Central memory CD8-positive, alpha-beta T cell (primary cell): ENCODE results near the gene SMAD7.
A peak's percentile ranks its signal among the peaks of the same experiment; 100 is the strongest.

Source experiments
- ATAC-seq: fragments of 150-1000 bp; cut with Tn5 transposase; replicated peaks from 2 replicates; pipeline ENCODE4 v1.10.0; 2022; ENCODE audit warnings: mild to moderate bottlenecking, moderate FRiP score, moderate number of reproducible peaks; ENCODE audit not compliant: poor library complexity, severe bottlenecking; ENCODE audit errors: extremely low read depth
- DNase-seq, 2 donors: peaks; one replicate each; pipeline ENCODE4 v3.0.0; 2021; ENCODE audit warnings: low spot score in 2 of 2
- H3K27ac Mint-ChIP-seq: one replicate; pipeline ENCODE4 v1.8.0; 2022; ENCODE audit warnings: low read depth, mild to moderate bottlenecking, moderate library complexity, mixed read lengths
- H3K27me3 Mint-ChIP-seq: one replicate; pipeline ENCODE4 v1.8.0; 2022; ENCODE audit warnings: mixed read lengths
- H3K36me3 Mint-ChIP-seq: one replicate; pipeline ENCODE4 v1.8.0; 2022; ENCODE audit warnings: mild to moderate bottlenecking, moderate library complexity, mixed read lengths; ENCODE audit not compliant: insufficient read depth
- H3K4me1 Mint-ChIP-seq: one replicate; pipeline ENCODE4 v1.8.0; 2022; ENCODE audit warnings: mixed read lengths
- H3K4me3 Mint-ChIP-seq: one replicate; pipeline ENCODE4 v1.8.0; 2022; ENCODE audit warnings: mild to moderate bottlenecking, moderate library complexity, mixed read lengths
- H3K9me3 Mint-ChIP-seq: one replicate; pipeline ENCODE4 v1.8.0; 2022; ENCODE audit warnings: mixed read lengths

The SMAD7 gene

DNA sequence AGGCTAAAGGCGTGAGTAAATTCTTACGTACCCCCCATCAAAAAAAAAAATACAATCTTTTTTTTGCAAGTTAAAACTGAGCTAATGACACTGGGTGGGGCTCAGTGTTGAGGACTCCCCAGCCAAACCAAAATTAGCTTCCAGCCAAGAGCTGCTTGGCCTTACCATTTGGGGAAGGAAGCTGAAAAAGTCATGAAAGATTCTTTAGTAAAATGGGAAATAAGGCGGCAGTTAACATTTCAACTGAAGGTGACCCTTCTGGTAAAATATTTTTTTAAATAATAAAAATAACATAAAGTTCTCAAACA, 16.4 kb downstream of the SMAD7 start:
- Mint-ChIP-seq H3K27ac (peak overlapping the region; percentile 95), H3K4me1 (peaks cover 92% of the 10 kb centered on the region), H3K27me3 (no peaks in the 10 kb centered on the region), H3K4me3 (peak overlapping the region; percentile 72), H3K36me3 (peaks cover 53% of the 10 kb centered on the region), H3K9me3 (no peaks in the 10 kb centered on the region)
- DNase-seq = no peak
- no peak for ATAC-seq

DNA sequence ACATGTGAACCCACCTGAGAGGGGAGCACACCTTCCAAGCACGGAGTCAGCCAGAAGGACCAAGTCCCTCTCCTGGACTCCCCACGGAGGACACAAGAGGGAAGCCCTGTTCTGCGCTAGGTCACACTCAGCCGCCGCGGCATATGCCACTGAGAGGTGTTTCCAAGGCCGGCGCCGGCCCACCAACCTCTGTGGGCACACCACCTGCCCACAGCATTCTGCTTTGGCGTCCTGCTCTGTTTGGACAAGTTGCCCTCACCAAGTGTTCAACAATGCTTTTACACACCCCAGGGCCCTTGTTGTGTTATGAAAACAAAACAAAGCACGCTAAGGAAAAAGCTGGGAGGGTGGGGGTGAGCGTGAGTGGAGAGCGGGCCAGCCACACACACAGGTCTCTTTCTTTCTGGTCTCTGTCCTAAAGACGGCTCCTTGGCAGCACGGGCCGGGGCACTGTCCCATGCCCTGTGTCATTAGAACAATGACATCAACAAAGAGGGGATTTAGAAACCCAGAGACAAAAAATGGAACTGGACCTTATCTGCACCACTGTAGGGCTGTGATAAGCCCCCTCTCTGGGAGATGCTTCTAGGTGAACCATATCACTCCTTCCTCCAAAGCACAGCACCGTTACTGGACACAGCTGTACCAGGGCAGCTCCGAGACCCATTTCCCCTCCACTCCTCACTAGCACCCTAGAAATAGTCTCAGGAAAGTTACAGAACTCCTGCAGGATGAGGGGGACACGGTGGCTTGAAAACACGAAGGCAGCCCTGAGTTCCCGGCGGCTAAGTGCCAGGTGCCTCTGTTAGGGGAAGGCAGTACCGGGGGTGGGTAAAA, 17.0 kb downstream of the SMAD7 start:
- Mint-ChIP-seq H3K36me3 (peaks cover 54% of the 10 kb centered on the region), H3K9me3 (no peaks in the 10 kb centered on the region), H3K4me1 (peaks cover 94% of the 10 kb centered on the region), H3K27me3 (no peaks in the 10 kb centered on the region), H3K4me3 (peak overlapping the region; percentile 72), H3K27ac (peak overlapping the region; percentile 95)
- DNase-seq (no peak), ATAC-seq (no peak)

DNA sequence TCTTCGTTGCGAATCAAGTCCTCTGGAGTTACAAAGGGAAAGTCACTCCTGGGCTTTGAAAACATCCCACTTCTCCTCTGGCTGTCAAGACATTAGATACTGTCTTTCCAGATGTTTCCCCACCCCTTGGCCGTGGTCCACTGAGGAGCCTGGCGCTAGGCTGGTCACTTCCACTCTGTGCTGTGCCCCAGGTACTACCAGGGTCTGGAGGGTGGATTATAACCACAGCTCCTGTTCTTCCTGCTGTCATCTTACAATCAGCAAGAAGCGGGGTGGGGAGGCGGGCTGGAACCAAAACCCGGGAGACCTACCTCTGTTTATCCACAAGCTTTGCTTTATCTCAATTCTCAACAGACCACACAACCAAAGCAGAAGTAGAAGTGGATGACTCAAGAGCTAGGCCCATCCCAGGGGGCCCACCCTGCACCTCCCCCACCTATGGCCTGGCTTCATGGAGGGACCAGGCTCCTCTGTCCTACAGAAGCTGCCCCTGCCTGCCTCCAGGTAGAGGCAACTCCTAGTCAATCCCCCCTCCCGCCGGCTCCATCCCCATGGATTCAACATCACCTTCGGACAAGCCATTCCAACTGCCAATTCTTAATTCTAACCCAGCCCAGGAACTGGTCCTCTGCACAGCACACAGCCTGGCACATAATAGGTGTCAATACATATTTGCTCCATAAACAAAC, 17.8 kb downstream of the SMAD7 start:
- Mint-ChIP-seq H3K4me3 (peak overlapping the region; percentile 72), H3K9me3 (no peaks in the 10 kb centered on the region), H3K27ac (peak overlapping the region; percentile 95), H3K4me1 (peaks cover 92% of the 10 kb centered on the region), H3K36me3 (peaks cover 52% of the 10 kb centered on the region), H3K27me3 (no peaks in the 10 kb centered on the region)
- ATAC-seq (no peak), DNase-seq (no peak)

DNA sequence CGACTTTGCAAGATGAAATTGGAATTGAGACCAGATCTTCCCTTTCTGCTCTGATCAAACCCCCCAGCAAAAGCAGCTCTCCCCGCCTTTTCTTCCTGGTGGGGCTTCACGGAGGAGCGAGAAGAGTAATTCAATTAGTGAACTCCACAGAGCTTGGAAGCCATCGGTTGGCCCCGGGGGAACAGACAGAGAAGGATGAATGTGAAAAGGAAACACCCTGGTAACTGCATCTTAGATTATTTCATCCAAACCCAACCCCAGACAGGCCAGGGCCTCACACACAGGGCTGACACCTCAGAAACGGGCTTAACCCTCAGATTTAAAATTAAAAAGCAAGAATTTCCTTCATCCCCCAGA, 18.3 kb downstream of the SMAD7 start:
- H3K9me3 Mint-ChIP-seq = no peaks in the 10 kb centered on the region
- no peak for ATAC-seq
- no peak for DNase-seq
- H3K27me3 Mint-ChIP-seq = no peaks in the 10 kb centered on the region
- peak overlapping the region; percentile 95 for H3K27ac Mint-ChIP-seq
- peaks cover 91% of the 10 kb centered on the region for H3K4me1 Mint-ChIP-seq
- peaks cover 56% of the 10 kb centered on the region for H3K36me3 Mint-ChIP-seq
- H3K4me3 Mint-ChIP-seq = peak overlapping the region; percentile 72

DNA sequence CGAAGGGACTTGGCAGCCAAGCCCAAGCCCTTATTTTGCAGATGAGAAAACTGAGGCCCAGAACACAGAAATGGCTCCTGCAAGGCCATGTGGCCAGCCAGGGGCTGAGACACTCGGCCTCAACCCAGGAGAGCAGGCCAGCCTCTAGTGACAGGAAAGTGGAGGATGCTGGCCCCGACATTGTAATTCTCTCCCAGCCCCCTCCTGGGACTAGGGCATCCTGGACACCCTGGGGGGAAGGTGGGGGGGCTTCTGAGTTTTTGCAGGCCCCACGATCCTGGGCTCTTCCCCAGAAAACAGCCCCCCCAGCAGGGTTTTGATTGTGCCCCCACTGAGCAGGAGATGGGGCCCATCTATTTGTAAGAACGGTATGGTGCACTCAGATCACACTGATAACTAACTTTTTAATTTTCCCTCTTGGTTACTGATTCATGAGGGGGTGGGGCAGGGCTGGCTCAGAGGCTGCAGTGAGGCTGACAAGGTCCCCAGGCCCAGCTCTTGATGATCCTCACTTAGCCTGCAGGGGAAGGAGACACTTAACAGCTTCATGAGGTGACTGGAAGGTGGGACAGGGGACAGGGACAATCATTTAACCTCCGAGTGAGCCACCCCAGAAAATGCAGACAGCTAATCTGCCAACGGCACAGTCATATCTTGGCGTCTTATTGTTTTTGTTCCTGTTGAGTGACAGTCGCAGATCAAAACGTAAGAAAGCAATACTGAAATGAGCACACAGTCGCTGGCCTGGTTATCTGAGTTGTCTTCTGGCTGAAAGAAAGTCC, 18.9 kb downstream of the SMAD7 start:
- DNase-seq = no peak
- no peaks in the 10 kb centered on the region for H3K27me3 Mint-ChIP-seq
- peak overlapping the region; percentile 95 for H3K27ac Mint-ChIP-seq
- H3K4me1 Mint-ChIP-seq = peaks cover 93% of the 10 kb centered on the region
- H3K4me3 Mint-ChIP-seq = peak overlapping the region; percentile 72
- no peaks in the 10 kb centered on the region for H3K9me3 Mint-ChIP-seq
- ATAC-seq = peak; percentile 13
- peaks cover 59% of the 10 kb centered on the region for H3K36me3 Mint-ChIP-seq

DNA sequence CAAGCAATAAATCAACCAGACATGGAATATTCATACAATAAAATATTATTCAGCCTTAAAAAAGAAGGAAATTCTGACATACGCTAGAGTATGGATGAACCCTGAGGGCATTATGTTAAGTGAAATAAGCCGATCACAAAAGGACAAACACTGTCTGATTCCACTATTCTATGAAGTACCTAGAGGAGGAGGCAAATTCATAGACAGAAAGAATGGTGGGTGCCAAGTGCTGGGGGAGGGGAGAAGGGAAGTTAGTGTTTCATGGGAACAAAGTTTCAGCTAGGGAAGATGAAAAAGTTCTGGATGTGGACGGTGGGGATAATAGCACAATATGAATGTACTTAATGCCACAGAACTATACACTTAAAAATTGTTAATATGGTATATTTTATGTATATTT, 19.8 kb downstream of the SMAD7 start:
- Mint-ChIP-seq H3K4me1 (peaks cover 89% of the 10 kb centered on the region), H3K36me3 (peaks cover 56% of the 10 kb centered on the region), H3K27ac (peak overlapping the region; percentile 95), H3K4me3 (peak overlapping the region; percentile 68), H3K9me3 (no peaks in the 10 kb centered on the region), H3K27me3 (no peaks in the 10 kb centered on the region)
- ATAC-seq (no peak), DNase-seq (no peak)

DNA sequence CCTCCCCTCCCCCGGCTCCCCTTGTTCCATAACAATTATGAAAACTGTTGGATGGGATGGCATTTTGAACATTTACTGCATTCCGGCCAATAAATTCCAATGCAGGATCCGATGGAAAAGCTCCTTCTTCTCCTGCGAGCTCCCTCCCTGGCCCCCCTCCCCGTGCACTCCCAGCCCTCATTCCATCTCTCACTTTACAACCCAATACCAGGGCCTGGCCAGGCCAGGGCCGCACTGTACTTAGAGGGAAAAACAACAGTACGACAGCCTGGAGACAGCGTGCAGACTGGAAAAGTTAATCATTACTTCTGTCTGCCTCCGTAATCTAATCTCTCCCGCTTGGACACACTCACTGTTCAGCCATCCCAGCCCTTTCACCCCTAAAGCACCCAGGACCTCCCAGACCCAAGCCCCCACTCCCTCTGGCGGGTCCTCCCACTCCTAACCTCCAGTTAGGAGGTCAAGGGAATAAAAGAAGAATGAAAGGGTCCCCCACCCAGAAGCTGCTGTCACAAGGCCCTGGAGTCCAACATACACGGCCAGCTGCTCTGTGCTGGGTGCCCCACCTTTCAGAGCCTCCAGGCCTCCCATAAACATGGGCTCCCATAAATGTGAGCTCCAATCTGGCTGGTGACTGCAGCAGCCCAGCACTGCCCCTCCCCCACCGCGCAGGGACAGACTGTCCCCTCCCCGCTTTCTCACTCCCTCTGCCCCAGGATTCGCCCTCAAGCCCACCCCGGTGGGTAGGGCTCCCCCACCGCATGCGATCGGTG, 20.6 kb downstream of the SMAD7 start:
- Mint-ChIP-seq H3K27me3 (no peaks in the 10 kb centered on the region), H3K9me3 (no peaks in the 10 kb centered on the region), H3K4me1 (peaks cover 86% of the 10 kb centered on the region), H3K36me3 (peaks cover 54% of the 10 kb centered on the region), H3K4me3 (peak overlapping the region; percentile 68), H3K27ac (peak overlapping the region; percentile 95)
- ATAC-seq = no peak
- no peak for DNase-seq

DNA sequence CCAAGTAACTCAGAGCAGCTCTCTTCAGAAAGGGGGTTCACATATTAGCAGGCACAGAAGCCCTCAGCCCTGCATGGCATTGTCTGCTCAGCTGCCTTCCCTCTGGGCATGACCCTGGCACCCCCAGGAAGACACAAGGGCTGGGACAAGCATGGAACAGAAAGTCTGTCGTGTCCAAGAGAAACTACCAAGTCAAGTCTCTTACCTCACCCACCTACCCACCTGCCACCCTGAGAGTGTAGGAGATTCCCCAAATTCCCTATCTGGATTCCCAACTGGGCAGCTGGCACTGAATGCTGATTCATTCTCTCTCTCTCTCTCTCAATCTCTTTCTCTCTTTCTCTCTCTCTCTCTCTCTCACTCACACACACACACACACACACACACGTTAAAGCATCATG, 21.6 kb downstream of the SMAD7 start:
- peak overlapping the region; percentile 68 for H3K4me3 Mint-ChIP-seq
- H3K27me3 Mint-ChIP-seq = no peaks in the 10 kb centered on the region
- peaks cover 54% of the 10 kb centered on the region for H3K36me3 Mint-ChIP-seq
- ATAC-seq (no peak), DNase-seq (no peak)
- H3K27ac Mint-ChIP-seq = peak overlapping the region; percentile 95
- H3K4me1 Mint-ChIP-seq = peaks cover 86% of the 10 kb centered on the region
- H3K9me3 Mint-ChIP-seq = no peaks in the 10 kb centered on the region

DNA sequence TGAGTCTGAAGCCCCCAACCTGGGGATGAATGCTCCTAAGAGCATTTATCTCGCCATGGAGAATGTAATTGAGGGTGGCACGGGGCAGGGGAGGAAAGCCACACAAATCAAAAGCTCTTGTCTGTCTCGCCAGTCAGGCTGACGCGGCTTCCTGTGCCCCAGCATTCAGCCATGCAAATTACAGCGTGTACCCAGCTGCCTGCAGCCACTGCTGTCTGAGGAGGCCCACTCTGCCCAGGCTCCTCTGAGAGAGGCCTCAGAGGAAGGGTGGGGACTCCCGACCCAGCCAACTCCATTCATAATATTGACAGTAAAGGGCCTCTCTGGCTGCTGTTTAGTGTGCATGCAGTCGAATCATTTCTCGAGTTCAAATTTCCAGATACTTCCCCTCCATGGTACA, 22.0 kb downstream of the SMAD7 start:
- Mint-ChIP-seq H3K36me3 (peaks cover 53% of the 10 kb centered on the region), H3K9me3 (no peaks in the 10 kb centered on the region), H3K4me1 (peaks cover 86% of the 10 kb centered on the region), H3K27me3 (no peaks in the 10 kb centered on the region), H3K27ac (peak overlapping the region; percentile 95), H3K4me3 (peak overlapping the region; percentile 68)
- ATAC-seq (peak; percentile 93), DNase-seq (peak; percentile 54 to 83)

DNA sequence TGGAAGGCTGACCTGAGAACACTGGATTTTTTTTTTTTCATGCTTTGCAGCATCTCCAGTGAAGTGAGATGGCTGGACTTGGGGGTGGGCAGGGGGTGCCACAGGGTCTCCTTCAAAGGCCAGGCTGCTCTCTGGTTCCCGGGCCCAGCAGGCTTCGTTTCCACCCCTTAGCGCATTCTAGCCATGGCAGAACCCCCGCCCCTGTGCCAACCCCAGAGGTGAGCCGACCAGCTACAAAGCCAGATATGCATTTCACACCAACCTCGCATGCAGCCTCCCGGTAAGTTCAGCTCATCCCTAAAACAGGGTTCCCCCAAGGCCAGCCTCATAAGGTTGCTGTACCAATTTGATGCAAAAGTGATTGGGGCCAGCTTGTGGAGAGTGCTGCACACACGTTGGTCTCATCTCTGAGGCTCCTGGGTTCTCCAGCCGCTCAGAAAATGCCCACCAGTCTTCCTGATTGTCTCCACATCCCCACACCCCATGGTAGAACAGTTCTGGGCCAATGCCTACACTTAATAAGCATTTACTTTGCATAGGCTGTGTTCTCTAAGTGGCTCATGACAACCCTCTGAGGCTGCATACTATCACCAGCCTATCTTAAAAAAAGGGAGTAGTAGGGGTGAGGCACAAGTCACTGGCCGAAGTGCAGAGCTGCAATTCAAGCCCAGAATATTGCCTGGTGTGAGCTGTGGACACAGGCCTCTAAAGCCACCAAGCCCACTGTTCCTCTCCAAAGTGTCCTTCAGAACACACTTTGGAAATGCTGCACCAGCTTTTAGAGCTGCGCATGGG, 23.3 kb downstream of the SMAD7 start:
- peak overlapping the region; percentile 19 for H3K4me3 Mint-ChIP-seq
- H3K27me3 Mint-ChIP-seq = no peaks in the 10 kb centered on the region
- peaks cover 88% of the 10 kb centered on the region for H3K4me1 Mint-ChIP-seq
- peak overlapping the region; percentile 95 for H3K27ac Mint-ChIP-seq
- DNase-seq (no peak), ATAC-seq (no peak)
- H3K9me3 Mint-ChIP-seq = no peaks in the 10 kb centered on the region
- H3K36me3 Mint-ChIP-seq = peaks cover 58% of the 10 kb centered on the region

DNA sequence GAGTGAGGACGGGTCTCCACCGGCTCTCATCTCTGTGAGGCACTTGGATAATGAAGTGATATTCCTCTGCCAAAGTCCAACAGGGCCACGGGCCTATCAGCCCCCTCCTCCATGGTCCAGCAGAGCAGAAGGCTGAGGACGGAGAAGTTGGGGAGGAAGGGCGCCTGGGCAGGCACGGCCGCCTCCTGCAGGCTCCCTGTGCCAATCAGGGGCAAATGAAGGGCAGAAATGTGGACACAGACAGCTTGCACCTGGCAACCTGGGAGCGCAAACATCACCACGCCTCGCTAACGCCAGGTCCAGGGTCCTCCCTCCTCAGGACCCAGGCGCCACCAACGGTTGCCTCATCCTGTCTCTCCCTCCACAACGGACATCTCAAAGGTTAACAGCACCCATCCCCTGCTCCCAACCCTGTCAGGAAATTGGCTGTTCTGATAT, 24.3 kb downstream of the SMAD7 start:
- Mint-ChIP-seq H3K4me3 (peak overlapping the region; percentile 19), H3K9me3 (no peaks in the 10 kb centered on the region), H3K4me1 (peaks cover 79% of the 10 kb centered on the region), H3K27ac (peak overlapping the region; percentile 95), H3K36me3 (peaks cover 56% of the 10 kb centered on the region), H3K27me3 (no peaks in the 10 kb centered on the region)
- no peak for ATAC-seq
- DNase-seq = no peak

DNA sequence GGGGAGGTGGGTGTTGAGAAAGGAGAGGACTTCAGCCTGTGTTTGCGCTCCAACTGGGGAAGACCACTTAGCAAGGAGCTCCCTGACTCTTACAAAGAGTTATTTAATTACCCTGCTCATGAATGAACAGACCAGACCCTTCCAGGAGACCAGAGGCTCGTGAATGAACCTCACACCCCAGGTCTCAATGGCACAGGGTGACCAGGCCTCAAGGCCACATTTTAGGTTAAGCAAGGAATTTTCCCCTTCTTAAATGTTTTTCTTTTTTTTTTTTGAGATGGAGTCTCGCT, 25.3 kb downstream of the SMAD7 start:
- Mint-ChIP-seq H3K27me3 (no peaks in the 10 kb centered on the region), H3K9me3 (no peaks in the 10 kb centered on the region), H3K4me1 (peaks cover 76% of the 10 kb centered on the region), H3K4me3 (peak overlapping the region; percentile 75), H3K27ac (peak overlapping the region; percentile 96), H3K36me3 (peaks cover 58% of the 10 kb centered on the region)
- no peak for DNase-seq
- ATAC-seq = no peak
